GM18499 (cell line): ENCODE measurements around the gene CABLES2.
A peak's percentile ranks its signal among the peaks of the same experiment; 100 is the strongest.

Source experiments
- ATAC-seq: cut with Tn5 transposase; IDR thresholded peaks from one replicate; pipeline ENCODE4 v1.9.1; 2021; ENCODE audit warnings: moderate number of reproducible peaks; ENCODE audit not compliant: insufficient read depth, unreplicated experiment

CABLES2 gene

DNA sequence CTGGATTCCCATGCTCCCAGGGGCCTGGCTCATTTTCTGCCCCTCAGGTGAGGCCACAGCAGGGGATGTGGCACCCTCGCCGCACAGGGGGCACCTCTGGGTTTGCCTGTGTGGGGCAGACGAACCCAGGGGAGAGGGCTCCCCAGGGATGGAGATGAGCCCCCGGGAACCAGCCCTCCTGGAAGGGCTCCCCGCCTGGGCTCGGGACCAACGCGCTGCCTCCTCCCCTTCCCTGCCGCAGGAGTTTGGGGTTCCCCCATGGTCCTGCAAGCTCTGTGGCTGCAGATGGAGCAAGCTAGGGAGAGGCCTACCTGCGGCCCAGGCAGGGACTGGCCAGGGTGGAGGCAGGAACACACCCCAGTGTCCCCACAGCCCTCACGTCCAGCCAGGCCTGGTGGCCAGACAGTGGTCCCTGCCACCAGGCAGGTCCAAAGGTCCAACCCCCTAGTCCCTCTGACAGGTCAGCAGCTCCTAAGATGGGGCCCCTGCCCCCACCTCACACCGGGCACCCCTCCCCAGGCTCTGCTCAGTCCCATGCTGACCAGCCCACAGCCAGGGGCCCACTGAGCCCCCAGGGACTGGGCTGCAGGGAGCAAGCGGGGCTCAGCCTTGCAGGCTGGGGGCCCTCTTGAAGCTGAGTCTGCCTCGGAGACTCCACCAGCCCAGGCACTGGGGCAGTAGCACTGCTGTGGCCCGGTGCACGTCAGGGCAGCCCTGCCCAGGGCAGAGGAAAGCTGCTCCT is 53.6 kb downstream of the CABLES2 start:
- no peak for ATAC-seq

DNA sequence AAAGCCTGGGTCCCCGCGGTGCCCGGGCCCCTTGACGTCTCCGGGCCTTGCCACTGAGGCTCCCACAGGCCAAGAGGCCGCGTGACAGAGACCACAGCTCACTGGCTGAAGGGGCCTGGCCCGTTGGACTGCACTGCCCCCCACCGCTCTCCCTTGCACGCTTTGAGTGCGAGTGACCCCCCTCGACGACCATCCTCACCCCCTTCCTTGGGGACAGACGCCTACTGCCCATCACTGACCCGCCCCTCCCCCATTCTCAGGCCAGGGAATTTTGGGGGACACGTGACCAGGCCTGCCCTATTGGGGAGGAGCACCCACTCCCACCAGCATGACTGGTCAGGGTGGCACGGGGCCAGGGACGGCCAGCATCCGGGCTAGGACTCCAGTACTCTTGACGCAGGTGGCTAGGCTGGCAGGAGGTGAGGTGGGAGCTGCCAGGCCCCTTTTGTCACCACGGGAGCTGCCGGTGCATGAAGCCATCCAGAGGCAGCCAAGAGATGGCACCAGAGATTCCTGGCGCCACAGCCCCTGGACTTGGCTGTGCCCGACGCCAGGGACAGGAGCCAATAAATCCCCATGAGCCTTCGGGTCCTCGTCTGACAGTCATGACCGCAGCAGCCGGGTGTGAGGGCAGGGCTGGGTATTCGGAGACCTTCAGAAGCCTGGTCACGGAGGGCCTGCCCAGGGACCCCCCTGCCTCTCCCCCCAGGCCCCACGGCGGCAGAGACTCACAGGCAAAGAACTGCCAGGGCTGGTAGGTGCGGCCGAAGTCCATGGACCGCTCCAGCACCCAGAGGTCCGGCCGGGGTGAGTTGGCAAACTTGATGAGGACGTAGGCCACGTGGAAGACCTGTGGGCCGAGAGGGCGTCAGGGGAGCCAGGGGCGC is 54.4 kb downstream of the CABLES2 start:
- ATAC-seq: no peak

DNA sequence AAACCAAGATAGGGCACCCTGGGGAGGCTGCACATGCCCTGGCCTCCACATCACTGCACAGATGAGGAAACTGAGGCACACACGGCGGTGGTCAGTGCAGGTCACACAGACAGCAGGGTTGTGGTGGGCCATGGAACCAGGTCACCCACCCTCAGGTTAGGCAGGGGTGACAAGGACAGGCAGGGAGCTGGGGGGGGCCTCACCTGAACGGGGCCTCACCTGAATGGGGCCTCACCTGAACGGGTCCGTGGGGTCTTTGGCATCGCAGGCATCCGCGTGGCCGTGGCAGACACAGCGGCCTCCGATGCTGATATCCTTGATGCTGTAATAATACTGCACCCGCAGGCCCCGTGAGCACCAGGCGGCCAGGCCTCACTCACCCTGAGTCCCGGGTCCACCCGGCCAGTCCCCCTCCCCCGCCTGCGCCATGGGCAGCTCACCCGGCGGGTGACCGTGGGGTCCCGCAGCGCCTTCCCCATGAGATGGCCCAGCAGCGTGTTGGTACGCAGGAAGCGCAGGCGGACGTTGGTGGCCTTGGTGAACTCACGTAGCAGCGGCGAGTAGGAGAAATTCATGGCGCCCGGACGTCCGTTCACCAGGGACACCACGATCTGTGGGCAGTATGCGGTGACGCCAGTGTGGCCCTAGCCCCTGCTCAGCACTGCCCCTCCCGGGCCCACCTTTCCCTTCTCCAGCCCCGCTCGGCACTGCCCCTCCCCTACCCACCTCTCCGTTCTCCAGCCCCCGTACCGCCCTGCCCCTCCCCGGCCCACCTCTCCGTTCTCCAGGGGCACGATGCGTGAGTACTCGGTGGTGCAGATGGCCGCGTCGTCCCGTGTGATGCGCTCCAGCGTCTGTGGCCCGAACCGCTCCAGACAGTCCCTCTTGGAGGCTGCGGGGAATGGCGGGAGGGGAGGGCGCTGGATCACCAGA is 55.4 kb downstream of the CABLES2 start:
- no peak for ATAC-seq

DNA sequence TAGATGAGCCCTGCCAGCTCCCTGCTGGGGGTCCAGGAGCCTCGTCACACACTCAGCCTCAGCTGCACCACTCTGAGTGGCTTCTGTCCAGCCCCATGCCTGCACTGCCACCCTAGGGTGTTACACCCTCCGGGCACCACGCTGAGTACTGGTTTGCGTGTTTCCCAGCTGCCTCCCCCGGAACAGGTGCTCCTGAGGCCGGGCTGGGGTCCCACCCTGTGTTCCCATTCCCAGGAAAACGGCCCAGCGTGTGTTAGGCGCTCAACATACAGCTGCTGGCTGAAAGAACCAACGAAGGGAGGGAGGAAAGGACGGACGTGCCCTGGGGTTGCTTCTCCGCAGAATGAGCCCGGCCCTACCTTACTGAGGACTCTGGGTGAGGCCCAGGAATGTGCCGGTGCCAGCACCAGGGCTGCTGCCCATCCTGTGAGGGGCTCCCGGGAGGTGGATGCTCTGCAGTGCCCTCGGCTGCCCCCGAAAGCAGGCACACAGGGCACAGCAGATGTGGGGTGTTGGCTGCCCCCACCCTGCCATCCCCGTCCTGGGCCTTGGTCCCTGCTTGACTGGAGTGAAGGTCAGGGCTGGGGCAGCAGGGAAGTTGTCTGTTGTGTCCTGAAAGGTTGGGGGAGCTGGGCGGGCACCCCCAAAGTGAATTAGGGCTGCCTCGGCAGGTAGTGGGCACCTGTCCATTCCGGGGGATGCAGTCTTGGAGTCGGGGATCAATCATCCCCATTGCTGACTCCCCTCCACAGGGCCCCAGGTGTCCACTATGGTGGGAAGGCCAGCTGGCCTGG is 56.3 kb downstream of the CABLES2 start:
- no peak for ATAC-seq

DNA sequence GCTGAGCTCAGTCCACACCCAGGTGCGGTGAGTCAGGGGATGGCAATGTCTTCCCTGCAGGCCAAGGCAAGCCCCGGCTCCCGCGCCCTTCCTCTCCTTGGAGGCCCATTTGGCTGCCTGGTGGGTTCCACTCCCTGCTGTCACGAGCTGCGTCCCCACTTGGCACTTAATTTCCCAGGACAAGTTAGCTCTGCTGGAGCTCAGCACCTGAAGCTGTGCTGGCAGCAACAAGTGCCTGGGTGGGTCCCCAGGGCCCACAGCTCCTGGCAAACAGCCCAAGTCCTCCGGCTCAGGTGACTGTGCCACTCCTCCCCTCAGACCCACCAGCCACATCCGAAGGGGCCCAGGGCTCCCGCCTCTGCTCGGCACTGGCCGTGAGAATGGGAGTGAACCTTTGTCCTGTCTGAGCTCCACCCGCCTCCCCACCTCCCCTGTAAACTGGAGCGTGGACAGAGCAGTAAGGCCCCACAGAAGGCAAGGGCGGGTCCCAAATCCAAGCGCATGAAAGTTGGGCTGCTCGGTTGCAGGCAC is 56.9 kb downstream of the CABLES2 start:
- ATAC-seq: no peak

DNA sequence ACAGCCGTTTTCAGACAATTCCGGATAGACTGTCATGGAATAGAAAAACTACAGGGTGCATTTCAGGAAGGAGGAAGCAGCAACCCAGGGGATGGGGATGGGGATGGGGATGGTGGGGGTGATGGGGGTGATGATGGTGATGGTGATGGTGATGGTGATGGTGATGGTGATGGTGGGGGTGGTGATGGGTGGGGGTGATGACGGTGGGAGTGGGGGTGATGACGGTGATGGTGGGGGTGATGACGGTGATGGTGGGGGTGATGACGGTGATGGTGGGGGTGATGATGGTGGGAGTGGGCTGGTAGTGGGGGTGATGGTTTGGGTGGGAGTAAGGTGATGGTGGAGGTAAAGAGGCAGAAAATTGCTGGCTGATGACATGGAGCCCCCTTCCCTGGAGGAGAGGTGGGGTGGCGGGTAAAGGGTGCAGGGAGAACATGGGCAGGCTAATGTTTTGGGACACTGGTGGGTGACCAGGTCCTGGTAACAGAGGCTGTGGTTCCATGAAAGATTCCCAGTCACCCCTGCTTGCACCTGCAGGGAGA is 57.5 kb downstream of the CABLES2 start:
- no peak for ATAC-seq

DNA sequence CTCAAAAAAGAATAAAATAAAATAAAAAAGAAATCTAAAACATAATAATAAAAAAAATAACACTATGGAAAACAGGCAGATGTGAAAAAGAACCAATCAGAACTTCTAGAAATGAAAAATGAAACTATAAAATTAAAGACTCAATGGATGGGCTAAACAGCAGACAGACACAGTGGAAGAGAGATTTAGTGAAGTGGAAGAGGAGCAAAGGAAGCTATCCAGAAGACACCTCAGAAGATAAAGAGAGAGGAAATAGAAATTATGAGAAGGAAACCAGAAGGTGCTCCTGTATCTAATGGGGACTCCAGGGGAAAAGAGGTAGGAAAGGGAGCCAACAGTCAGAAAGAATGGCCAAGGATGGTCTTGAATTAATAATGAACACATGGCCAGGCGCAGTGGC is 58.5 kb downstream of the CABLES2 start:
- ATAC-seq: no peak

DNA sequence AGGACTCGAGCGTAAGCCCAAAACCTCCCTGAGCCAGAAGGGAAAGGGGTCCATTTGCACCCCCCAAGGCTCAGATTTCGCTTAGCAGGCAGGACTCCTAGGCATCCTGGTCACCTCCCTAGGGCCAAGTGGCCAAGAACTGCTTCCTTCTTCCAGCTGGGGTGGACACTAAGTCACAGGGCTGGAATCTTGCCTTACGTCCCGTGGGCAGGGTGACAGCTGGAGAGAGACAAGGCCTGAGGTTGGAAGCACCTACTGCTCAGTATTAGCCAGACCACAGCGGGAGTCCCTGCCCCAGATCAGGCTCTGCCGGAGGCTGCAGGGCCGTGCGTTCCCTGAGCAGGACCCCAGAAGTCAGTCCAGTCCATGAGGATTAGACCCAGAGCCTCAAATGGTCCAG is 59.6 kb downstream of the CABLES2 start:
- ATAC-seq: no peak

DNA sequence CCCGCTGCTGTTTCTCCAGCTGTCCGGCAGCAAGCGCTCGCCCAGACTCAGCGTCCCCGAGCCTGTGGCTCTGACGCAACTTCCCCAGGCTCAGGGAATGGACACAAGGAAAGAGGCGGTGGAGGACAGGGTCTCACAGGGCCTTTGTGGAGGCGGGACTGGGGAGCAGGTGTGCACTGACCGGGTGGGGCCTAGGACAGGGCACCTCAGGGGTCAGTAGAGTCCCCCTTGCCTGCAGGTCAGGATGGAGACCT is 60.0 kb downstream of the CABLES2 start:
- no peak for ATAC-seq

DNA sequence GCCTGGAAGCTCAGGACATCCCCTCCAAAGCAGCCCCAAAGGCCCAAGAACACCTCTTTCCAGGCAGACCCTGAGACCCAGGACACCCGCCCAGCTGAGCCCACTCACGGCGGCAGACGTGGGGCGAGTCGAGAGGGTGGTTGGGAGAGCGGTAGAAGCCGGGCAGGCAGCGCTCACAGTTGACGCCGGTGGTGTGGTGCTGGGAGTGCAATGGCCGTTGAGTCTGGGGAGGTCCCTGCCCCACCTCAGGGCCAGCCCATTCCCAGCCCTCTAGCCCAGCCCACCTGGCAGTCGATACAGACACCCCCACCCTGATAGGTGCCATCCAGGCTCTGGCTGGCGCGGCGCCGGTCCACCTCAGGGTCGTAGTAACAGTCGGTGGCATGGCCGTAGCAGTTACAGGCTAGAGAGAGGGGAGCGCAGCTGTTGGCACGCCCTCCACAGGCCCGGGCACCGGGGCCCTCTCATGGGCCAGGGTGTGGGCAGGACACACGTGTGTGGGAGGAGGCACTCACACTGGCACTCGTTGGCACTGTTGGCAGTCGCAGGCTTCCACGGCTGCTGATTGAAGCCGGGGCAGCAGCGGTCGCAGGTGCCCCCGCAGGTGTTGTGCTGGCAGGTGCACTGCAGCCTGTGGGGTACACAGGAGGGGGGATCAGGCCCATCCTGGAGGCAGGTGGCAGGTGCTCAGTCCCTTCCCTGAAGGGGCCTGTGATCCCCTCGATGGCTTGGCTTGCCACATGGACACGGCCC is 60.5 kb downstream of the CABLES2 start:
- no peak for ATAC-seq

DNA sequence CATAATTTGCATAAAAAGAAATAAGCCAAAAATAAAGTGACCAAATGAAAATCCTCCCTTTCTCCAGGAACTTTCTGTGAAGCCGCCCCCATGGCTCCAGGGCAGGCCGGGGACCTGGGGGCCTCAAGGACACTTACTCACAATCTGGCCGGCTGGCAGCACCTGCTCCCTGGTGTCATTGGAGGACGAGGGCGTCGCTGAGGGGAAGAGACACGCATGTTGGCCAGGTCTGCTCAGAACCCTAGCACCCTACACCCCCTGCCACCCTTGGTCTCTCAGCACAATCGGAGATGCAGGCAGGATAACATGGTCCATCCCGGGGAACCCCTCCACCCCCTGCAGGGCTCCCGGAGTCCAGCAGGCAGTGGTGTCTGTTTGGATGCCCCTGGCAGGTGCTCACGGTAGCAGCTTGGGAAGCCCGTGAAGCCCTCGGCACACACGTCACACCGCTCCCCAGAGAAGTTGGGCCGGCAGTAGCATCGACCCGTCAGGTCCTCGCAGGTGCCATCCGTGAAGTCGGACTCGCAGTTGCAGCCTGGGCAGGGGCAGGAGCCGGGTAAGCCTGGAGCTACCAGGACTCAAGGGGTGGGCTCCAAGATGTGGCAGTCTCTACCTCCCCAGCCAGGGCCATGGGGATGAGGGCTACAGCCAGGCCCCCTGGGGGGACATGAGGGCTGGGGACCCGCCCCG is 61.3 kb downstream of the CABLES2 start:
- no peak for ATAC-seq

DNA sequence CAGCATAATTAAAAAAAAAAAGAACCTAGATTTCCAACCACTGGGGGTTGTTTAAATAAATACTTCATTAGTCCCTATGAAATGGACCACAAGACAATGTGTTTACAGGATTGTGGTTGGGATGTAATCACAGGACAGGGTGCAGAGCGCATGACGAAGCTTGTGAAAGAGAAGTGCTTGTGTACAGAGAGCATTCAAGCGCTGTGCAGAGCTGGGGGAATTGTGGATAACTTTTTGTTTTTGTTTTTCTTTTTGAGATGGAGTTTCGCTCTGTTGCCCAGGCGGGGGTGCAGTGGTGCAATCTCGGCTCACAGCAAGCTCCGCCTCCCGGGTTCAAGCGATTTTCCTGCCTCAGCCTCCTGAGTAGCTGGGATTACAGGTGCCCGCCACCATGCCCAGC is 62.3 kb downstream of the CABLES2 start:
- ATAC-seq: no peak

DNA sequence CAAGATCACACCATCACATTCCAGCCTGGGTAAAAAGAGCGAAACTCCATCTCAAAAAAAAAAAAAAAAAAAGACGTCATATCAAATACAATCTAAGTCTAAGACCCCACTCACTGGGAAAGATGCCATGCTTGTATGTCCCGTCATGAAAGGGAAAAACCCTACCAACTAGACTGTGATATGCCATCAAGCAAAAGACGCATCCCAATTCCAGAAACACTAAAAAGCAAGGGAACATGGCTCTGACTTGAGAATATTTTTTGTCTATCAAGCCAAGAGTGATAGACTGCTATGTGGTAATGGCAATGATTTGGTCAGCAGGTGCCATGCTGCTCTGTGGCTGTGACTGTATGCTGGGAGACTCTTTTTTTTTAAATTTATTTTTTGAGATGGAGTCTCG is 63.0 kb downstream of the CABLES2 start:
- no peak for ATAC-seq

DNA sequence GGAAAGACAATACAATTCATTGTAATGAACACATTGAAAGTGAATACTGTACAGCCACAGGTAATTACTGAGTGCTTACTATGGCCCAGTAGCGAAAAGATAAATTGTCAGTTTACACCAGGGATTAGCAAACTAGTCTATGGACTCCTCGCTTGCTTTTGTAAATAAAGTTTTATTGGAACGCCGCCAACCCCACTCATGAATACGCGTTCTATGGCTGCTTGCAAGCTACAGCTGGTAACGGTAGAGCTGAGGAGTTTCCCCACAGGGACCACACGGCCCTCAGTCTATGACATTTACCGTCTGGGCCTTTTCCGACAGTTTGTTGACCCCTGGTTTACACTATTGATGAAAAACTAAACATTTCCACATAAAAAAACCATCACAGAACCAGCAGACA is 64.2 kb downstream of the CABLES2 start:
- no peak for ATAC-seq

DNA sequence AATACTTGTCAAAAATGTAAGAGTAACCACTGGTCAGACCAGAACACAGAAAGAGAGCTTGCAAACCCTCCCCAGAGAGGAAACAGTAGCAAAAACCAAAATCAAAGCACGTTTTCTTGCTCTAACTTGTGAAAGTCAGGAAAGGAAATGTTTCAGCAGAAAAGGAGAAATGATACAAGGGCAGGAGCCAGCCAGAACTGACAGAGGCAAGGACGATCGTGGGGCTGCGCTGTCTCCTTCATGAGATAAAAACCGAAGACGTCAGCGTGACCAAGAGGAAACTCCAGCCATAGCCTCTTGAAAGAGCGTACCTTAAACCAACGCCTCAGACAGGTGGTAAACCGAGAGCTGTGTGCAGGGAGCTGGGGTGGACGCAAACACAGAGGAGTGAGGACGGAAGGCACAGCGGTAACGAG is 67.4 kb downstream of the CABLES2 start:
- ATAC-seq: peak; percentile 67
